Fibroblast of lung (primary cell): ENCODE measurements around the gene SVEP1.

Source experiments
- CTCF ChIP-seq, 2 donors: IDR thresholded peaks in 1 of 2; conservative IDR thresholded peaks in 1 of 2; 1 replicate in 1 of 2; 2 replicates in 1 of 2; pipeline ENCODE4 v1.5.1; 2011 to 2012; ENCODE audit warnings: low read length in 2 of 2, control low read depth in 1 of 2, inconsistent platforms in 1 of 2, low read depth in 1 of 2, mild to moderate bottlenecking in 1 of 2
- EZH2 ChIP-seq: IDR thresholded peaks from 2 replicates; pipeline ENCODE4 v1.5.1; 2012; ENCODE audit warnings: low read length, control low read depth, mild to moderate bottlenecking; ENCODE audit errors: missing control alignments

- no peak for TF ChIP-seq EZH2
- no peak for TF ChIP-seq CTCF (conservative IDR thresholded peaks at IDR 0.05 in 1 of 2, IDR thresholded peaks at IDR 0.05 in 1 of 2; ENCODE audit: low read depth in 1 of 2, low read length in 2 of 2)
These were observed 41.5 kb downstream of the SVEP1 start for GRCh38 chr9:110537841-110538646.
